HG02798 (cell line): ENCODE data around the gene GIMAP6.
"Not testable (repeated sequence)": the region's sequence is repeated elsewhere in the genome, so short reads cannot be mapped to it uniquely, and the experiment has no call there.

Experiments
- ATAC-seq: cut with Tn5 transposase; IDR thresholded peaks from one replicate; pipeline ENCODE4 v1.9.1; 2021; ENCODE audit warnings: mild to moderate bottlenecking; ENCODE audit not compliant: unreplicated experiment, poor library complexity

GIMAP6 gene

GRCh38 chr7:150631866-150632864 is at the start of gene GIMAP6:
GIMAP6 (minus strand) TSS chr7:150632385; CDS start chr7:150630142, 2,243 bp downstream.
- ATAC-seq = peak; percentile 88

DNA sequence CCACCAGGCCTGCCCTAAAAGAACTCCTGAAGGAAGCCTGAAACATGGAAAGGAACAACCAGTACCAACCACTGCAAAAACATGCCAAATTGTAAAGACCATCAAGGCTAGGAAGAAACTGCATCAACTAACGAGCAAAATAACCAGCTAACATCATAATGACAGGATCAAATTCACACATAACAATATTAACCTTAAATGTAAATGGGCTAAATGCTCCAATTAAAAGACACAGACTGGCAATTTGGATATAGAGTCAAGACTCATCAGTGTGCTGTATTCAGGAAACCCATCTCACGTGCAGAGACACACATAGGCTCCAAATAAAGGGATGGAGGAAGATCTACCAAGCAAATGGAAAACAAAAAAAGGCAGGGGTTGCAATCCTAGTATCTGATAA is 48.2 kb upstream of the GIMAP6 start:
- not testable (repeated sequence) for ATAC-seq

DNA sequence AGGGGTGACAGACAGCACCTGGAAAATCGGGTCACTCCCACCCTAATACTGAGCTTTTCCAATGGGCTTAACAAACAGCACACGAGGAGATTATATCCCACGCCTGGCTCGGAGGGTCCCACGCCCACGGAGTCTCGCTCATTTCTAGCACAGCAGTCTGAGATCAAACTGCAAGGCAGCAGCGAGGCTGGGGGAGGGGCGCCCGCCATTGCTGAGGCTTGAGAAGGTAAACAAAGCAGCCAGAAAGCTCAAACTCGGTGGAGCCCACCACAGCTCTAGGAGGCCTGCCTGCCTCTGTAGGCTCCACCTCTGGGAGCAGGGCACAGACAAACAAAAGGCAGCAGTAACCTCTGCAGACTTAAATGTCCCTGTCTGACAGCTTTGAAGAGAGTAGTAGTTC is 46.4 kb upstream of the GIMAP6 start:
- ATAC-seq = not testable (repeated sequence)

DNA sequence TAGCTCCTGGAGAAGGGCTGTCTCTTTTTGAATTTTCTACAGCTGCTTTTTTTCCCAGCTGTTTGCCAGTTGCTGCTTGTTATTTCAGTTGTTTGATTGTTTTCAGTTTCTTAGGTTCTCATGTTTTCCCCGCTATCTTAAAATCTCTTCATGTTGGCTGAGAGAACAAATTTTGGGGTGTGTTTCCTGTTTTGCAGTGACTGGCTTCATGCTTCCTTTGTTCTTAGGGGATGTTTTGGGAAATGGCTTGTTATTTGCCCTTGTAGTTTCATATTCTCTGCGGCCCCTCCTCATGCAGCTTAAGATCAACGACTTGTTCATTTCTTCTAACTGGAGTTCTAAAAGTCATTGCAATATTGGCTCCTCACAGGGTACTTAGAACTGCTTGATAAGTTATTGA is 44.7 kb upstream of the GIMAP6 start:
- ATAC-seq = not testable (repeated sequence)

DNA sequence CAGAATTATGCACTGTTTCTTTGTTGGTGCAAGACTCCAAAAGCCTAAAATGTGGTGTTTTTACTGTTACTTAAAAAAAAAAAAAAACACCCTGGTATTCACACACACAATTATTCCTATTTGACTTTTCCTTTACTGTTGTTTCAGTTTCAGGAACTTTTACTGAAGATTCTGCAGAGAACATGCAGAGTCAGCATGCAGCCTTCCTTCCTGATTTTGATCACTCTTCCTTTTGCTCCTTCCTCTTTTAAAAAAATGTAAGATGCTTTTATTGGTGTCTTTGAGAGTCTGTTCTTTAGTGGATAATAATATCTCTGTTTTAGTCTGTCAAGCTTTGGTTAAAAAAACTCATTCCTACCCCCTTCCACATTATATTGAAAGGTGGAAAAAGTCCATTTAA is 44.1 kb upstream of the GIMAP6 start:
- not testable (repeated sequence) for ATAC-seq

GRCh38 chr7:150675714-150676113 is 43.5 kb upstream of the GIMAP6 start:
- ATAC-seq = no peak

GRCh38 chr7:150671798-150672585 is 39.8 kb upstream of the GIMAP6 start:
- ATAC-seq = not testable (repeated sequence)

DNA sequence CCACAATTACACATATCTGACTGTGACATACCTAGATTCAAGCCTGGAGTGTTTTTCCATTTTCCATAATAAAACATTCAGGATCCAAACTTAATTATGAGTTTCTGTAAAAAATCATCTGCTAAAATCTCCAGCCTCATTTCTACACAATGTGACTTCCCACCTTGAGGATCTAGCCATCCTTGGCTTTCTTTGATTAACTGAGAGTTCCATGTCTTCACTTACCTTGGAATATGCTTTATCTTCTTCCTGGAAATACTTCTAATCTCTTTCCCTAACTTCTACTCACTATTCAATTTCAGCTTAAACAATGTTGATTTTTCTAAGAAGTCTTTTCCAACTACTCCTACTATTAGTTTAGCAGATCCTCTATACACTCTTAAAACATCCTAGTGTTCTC is 36.8 kb upstream of the GIMAP6 start:
- no peak for ATAC-seq

DNA sequence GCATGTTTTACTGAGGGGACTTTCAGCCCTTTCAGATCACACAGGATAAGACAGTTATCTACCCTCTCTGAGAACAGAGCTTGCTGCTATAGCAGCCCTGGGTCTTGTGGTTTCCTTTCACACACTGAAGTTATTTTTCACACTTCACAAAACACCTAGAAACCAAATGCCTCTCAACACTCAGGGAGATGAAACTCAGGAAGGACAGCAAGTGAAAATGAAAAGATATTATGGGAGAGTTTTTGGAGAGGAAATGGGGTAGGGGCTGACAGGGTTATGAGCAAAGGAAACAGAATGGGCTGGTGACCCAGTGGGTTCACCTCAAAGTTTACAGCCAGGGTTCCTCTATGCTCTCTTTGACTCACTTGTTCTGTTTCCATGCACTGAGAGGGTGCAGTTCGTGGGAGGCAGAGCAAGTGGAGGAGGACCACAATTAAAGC is 36.3 kb upstream of the GIMAP6 start:
- ATAC-seq = peak; percentile 82

GRCh38 chr7:150666412-150666811 is 34.2 kb upstream of the GIMAP6 start:
- no peak for ATAC-seq

- ATAC-seq = no peak
These were observed 33.7 kb upstream of the GIMAP6 start for GRCh38 chr7:150665896-150666295.

GRCh38 chr7:150665089-150665748 is 33.0 kb upstream of the GIMAP6 start:
- ATAC-seq = no peak

GRCh38 chr7:150663802-150664494 is 31.8 kb upstream of the GIMAP6 start:
- ATAC-seq = no peak

- not testable (repeated sequence) for ATAC-seq
These were observed 30.6 kb upstream of the GIMAP6 start for GRCh38 chr7:150662821-150663220.

GRCh38 chr7:150660939-150661613 is 28.9 kb upstream of the GIMAP6 start:
- no peak for ATAC-seq

GRCh38 chr7:150657526-150657925 is 25.3 kb upstream of the GIMAP6 start:
- no peak for ATAC-seq

DNA sequence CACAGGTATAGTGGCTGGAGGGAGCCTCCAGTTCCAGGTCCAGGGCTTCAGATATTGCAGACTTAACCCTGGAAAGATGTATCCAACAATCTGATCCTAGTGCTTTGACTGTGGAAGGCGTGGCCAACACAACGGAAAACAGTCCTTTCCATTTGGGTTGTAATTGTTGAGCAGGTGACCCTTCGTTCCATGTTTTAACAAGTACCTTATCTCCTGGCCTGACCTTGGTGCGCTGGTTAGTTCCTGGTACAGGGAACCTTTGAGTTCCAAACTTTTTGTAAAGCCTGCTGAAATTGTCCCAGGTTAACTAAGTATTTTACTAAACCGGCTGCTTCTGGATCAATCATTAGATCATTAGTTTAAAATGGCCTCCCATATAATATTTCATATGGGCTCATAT is 23.9 kb upstream of the GIMAP6 start:
- ATAC-seq = no peak

DNA sequence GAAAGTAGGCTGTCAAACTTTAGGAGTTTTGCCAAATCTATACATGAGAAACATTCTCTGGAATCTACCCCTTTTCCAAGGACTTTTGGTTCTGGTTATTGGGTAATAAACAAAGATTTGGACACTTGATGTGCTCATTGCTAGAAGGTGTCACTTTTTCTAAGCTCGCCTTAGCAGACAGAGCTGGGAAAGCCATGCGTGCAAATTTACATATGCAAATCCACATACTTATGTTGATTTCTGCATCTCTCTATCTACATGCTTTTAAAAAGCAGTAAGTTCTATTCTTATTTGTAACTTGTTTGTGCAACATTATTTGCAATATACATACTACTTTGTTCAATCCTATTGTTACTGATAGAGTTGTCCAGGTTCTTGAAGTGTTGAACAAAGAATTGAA is 22.5 kb upstream of the GIMAP6 start:
- no peak for ATAC-seq

DNA sequence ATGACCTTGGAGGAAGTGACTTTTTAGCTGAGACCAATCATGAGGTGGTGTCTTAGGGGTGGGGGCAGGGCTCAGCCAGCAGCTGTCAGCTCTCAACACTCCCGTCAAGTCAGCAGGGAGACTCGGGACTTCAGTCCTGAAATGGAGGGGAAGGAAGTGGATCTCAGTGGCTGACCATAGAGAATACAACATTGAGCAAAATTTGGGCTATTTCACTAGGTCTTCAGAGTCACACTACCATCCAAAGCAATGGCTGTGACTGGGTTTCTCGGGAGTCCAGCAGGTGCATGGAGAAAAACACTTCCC is 16.8 kb upstream of the GIMAP6 start:
- no peak for ATAC-seq
